Glomerular visceral epithelial cell (primary cell): ENCODE measurements around the gene HIVEP3.
A peak's percentile ranks its signal among the peaks of the same experiment; 100 is the strongest.

Experiments used
- DNase-seq: peaks from one replicate; pipeline ENCODE4 v3.0.0-alpha.2; 2016; ENCODE audit errors: extremely low spot score

Gene HIVEP3

DNA sequence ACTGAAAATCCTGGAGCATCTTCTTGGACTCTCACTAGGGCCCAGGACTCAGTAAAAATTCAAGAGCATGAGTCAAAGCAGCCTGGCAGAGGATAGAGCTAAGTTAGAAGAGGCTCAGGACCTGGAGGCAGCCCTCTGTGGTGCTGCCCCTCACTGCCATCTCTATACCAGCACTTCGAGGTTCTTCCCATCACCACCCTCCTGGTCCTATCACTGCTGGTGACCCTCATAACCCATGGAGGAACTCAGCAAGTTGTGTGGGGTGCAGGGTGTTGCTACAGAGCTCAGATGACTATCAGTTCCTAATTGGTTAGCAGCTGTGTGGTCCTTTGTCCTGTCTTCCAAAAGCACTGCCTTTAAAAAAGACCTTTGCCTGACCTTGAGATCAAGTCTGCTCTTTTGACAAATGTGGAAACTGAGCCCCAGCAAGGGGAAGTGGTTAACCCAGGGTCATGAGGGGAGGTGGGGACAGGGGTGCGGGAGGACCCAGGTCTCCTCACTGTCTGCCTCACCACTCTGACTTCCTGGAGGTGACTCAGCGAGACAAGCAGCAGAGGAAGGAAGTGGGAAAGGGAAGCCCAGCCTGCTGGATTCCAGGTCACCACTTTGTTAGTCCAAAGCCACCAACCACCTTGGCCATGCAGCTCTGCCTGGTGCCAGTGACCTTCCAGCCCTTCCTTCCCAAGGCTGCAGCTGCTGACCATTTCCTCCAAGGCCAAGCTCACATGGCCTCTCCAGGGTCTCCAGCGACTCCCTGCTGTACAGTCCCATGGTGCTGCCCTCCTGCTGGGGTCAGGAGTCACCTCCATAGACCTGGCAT lies 234.8 kb downstream of the HIVEP3 start:
- peak; percentile 33 for DNase-seq

DNA sequence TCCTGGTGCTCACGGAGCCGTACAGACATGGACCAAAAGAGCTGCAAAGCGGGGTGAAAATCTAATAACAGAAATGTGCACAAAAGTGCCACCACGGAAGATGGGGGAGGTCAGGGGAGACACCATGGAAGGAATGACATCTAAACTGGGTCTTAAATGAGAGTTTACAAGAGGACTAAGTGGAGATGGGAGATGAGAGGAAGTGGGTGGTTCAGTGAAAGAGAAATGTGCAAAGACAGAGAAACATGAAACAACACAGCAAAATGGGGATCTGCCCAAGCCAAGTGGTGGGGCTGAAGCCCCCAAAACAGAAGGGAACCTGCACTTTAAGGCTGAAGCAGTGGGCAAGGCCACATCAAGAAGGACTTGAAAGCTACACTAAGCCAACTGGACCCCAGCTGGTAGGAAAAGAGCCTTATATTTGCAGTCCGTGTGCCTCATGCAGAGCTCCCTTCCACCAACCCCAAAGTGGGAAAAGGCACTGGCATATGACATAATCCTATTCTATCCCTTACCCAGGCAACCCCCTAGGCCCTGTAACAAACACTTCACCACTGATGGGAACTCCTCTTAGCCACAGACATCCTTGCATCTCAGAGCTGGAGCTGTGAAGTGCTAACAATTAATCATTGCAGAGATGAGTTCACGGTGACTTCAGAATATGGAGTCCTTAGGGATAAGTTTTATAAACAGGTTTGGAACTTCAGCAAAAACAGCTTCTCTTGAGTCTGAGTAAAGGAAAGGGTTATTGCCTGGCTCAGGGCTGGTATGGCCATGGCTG lies 235.7 kb downstream of the HIVEP3 start:
- DNase-seq: peak; percentile 49

DNA sequence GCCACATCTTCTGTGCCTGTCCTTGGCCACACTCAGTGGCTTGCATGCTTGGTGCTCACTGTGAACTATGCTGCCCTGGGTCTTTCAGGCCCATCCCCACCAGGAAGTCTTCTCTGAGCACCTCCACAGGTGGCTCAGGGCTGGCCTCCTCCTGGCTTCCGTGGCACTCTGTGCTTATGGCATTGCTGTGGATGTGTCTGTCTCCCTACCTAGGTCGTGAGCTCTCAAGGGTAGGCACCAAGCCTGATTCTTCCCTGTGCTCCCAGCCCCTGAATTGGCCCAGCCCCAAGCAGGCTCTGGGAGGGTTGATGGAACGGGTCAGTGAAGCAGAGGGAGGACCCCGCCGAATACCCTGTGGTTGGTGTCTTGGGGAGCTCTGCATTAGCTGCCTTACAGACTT lies 236.6 kb downstream of the HIVEP3 start:
- DNase-seq: no peak

DNA sequence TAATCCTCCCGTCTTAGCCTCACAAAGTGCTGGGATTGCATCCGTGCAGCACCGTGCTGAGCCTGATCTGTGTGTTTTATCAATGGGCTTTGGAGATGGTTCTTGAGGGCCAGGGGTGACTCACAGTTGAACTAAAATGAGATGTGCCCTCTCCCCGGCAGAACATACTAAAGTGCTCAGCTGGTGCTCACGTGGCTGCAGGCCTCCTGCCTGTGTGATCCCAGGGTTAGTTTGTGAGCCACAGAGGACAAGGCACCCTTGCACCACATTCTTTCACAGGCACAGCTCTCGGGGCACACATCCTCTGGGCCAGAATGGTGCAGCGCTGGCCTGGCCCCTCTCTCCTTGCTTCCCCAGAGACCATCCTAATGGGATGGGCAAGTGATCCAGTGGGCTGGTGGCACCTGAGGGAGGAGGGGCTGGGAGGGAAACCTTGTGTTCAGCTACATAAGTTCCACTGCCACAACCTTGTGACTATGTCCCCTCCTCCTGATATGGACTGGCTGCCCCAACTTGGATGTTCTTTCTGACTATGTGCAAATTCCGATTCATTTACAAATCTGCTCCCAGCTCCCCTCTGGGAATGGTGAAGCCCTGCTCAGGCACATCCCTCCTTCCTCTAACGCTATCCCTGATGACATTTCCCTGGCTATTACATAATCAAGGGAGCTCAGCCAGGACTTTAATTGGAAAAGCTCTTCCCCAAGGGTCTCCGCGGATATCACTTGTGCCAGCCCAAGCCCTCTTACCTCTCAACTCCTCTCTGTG lies 237.2 kb downstream of the HIVEP3 start:
- no peak for DNase-seq

DNA sequence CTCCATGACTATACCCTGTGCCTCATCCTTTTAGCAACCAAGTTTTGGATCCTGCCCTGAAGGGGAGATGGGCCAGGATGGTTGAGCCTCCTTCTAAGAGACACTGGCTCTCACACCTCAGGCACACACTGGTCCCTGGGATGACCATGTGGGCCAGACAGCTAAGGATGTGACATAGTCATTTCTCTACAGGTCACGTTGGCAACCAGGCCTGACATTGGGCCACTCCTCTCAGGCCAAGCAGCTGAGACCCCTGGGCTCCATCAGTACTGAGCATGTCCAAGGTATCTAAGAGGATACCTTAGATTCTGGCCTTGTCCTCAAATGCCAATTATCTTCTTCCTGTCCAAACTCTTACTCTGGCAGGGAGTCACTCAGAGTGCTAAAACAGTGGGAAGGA lies 238.7 kb downstream of the HIVEP3 start:
- DNase-seq: no peak

DNA sequence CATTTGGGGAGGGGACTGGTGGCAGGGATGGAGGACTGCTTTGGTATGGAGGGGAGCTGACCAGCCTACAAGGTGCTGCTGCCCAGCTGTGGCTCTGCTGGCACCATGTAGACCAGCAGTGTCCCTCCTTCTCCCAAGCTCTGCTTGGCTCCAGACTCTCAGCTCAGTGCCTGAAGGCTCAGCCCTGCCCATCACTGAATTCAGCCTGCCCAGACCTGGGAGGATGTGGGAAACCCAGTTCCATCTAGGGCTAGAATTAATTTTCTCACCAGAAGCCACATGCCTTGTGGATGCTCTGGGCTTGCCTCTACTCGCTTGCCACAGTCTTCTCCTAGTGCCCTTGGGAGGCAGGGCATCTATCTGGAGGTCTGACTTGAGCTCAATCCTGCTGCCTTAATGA lies 239.2 kb downstream of the HIVEP3 start:
- no peak for DNase-seq

DNA sequence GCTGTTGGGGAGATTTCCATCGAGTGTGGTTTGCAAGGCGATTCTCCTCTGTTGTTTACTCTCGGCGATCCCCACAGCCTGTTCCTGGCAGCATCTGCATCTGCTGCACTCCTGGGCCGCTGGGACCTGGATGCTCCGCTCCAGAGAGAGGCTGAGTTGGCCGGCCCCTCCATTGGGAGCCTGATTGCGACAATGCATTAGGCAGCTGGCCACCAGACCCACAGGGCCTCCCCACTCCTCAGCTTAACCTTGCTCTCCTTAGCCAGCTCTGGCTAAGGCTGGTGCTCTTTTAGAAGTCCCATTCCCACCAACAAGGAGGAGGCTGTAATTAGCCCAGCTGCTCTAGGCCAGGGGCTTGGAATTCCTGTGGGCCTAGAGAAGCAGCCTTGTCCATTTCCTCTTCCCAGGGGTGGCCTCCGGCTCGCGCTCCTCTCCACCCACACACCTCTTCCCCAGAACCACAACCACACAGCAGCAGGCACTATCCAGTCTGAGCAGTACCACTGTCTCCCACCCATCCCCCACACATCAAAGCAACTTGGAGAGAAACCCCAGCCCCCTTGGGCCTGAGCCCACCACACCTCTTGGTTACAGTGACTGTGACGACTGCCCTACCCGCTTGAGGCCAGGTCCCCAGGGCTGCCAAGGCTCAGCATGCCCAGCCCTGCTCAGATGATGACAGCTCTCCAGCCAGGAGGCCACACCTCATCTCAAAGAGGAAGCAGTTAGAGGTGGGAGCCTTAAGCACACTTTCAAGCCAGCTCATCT lies 240.4 kb downstream of the HIVEP3 start:
- peak; percentile 75 for DNase-seq

DNA sequence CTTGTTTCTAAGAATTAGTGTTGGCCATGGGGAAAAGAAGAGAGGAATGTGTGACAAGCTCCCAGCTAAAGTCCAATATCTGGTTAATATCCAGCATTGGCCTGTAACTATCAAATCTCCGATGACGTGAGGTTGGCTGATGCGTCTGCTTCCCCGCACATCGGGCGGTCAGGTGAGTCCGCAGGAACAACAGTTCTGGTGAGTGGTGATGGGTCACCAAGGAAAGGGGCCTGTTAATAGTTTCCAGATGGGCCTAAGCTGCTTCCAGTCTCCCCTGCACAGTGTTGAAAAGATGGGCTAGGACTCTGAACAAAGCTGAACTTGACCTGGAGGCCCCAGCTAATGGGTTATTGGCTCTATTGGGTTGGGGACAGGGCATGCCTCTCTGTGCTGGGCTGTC lies 241.1 kb downstream of the HIVEP3 start:
- DNase-seq: peak; percentile 54

DNA sequence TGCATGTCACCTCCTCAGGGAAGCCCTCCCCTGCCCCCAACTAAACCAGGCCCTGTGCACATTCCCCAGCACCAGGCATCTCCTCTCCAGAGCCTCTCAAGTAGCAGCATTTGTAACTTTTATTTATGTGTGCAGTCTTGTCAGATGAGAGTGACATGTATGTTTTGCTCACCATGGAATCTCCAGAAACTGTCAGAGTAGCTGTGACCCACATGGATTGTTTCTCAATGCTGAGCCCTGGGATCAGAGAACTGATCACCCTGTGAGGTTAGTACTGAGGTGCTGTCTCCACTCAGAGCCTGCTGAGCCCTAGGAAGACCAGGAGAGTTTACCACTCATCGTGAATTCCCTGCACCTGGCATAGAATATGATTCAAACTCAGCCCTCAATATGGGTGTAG lies 243.3 kb downstream of the HIVEP3 start:
- no peak for DNase-seq

DNA sequence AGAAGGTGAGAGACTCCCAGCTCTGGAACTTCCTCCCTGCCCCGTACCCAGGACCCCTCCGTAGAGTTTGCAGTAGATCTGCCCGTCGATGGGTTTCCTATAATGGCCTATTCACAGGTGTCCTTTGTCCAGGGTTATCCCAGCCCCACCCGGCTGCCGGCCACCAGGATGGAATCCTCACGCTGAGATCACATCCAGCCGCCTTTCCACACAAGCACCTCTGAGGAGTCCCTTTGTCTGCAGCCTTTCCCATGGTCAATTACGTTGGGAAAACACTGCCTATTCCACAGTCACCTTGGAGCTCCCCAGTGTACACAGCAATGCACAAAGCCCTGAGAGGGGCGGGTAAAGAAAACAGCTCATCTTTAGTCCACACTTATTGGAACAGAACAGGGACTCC lies 244.2 kb downstream of the HIVEP3 start:
- no peak for DNase-seq

DNA sequence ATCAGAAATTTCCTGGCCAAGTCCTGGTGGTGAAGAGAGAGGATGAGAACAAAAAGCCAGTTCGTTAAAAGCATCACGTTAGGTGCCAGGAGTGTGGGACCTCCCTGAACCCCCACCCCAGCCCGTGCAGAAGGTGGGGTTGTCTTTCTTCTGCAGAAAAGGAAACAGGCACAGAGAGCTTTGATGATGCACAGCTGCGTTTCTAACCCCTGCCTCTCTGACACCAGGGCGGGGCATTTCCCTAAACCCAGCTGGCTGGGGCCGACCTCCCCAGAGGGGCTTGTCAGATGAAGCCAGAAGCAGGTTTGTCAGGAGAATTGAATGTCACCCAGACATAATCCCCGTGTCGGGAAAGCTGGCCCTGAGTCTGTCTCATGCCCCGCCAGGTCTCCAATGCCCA lies 244.9 kb downstream of the HIVEP3 start:
- DNase-seq: no peak

DNA sequence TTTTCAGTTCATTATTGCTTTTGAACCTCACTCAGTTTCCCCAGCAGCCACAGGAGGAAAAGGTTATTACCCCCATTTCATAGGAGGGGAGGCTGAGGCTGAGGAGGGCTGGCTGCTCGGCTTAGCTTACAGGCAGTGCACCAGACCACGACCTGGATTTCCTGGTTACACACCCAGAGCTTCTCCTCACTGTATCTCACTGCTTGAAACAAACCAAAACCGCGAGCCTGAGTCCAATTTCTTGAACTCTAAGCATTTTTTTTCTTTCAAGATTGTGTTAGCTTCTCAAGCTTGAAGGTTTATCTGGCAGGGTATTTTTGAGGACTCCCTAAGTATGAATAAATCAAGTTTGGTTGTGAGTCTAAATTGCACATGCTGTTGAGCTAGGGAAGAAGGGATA lies 245.3 kb downstream of the HIVEP3 start:
- peak; percentile 46 for DNase-seq

DNA sequence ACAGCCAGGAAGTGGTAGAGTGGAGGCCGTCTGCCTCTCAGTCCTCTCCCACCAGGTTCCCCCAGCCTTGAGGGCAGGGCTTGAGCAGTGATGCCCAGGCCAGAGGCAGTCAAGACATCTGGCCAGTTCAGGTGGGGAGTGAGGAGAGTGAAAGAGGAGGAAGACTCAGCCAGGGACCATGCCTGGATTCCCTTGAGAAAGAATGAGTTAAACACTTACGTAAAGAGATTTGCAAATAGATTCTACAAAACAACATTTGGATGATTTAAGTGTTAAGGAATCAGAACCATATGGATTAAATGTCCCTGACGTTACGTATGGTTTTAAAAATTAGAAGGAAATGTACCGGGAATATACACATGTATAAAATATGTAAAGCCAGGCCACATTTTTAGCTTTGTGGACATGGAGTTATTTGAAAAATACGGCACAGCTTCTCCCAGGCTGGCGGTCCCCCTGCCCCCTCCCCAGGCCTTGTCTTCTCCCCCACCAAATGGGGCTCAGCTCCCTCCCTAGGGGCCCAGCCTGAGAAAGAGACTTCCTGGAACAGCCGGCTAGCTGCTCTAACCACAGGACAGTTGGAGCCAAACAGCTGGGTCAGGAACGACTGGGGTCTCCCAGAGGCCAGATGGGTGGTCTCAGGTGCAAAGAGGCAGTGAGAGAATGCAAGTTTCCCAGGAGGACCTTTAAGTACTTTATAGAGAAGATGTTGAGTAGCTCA lies 245.9 kb downstream of the HIVEP3 start:
- no peak for DNase-seq

DNA sequence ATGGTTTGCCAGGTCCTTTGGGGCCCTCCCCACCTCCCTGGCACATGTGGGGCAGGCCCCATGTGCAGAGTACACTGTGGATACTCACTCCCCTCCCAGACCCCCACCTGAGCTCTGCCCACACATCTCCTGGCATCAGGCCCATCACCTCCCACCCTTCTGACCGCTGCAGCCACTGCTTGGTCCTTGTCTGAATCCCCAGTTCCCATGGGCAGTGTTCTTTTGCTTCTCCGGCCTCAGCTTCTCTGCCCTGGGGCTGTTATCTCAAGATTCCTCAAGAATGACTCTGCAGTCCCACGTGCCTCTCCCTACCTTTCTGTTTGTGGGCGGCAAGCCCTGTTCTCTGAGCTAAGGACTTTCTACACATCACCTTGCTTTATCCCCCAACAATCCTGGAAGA lies 246.5 kb downstream of the HIVEP3 start:
- peak; percentile 83 for DNase-seq

DNA sequence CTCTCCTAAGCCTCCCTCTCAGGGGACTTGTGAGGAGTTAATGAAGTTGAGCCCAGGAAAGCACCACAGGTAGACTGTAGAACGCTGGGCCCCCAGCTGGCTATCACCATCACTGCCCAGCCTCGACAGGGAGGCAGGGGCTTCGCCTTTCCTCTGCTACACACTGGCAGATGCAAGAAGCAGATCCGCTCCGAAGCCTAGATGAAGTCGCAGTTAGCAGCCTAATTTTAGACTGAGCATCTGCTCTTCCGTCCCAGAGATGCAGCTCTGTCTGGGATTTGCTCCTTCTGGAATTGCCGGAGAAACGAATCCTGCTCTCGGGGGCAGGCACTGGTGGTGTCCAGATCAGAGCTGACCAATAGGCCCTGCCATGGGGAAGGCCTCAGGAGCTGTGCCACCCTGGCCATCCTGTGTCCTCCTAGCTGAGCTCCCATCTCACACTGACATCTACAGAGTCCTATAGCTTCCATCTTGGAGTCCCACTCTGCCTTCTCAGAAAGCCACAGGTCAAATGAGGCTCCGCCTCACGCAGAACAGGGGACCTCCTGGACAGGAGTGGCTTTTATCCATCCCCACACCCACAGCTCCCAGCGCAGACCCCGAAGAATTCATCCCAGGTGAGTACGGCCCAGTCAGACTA lies 247.5 kb downstream of the HIVEP3 start:
- no peak for DNase-seq

DNA sequence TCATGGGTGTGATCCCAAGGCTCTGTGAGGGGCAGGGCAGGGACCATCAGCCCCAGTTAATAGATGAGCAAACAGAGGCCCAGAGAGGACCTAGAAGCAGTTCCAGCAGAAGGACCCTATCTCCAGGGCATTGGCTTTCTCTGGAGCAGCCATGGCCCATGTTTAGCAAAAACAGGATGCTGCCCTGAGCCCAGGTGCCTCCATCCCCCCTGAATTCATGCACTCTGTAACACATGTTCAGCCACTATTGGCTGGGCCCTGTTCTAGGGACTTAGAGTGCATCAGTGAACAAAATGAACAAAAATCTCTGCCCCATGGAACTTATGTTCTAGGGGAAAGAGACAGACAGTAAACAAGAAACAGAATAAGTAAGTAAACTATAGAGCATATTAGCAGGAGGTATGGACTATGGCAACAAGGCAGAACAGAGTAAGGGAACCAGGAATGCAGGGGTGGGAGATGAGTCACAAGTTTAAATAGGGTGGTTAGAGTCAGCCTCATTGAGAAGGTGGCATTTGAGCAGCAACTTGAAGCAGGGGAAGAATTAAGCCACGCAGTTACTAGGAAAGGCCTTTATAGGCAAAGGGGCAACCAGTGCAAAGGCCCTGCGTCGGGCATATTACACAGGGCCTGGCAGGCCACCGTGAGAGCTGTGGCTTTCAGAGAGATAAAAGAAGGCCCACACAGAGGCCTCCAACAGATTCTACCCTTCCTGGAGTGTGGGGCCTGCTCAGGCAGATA lies 248.3 kb downstream of the HIVEP3 start:
- DNase-seq: peak; percentile 69

DNA sequence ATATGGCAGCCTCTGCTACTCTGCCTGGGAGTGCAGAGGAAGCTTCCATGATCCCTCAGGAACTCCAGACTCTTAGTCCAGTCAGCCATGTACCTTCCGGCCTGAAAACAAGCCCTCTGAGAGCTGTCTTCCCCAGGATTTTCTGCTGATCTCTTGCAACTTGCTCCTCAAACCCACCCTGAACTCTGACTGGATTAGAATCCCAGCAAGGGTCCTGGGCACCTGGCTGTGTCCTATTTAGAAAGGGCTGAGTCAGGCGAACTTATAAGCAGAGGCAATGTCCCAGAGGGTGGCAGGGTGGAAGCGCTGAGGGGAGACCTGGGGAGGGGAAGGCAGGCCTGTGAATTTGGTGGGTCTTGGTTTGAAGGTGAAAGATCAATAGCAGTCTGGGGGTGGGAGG lies 249.8 kb downstream of the HIVEP3 start:
- DNase-seq: no peak

DNA sequence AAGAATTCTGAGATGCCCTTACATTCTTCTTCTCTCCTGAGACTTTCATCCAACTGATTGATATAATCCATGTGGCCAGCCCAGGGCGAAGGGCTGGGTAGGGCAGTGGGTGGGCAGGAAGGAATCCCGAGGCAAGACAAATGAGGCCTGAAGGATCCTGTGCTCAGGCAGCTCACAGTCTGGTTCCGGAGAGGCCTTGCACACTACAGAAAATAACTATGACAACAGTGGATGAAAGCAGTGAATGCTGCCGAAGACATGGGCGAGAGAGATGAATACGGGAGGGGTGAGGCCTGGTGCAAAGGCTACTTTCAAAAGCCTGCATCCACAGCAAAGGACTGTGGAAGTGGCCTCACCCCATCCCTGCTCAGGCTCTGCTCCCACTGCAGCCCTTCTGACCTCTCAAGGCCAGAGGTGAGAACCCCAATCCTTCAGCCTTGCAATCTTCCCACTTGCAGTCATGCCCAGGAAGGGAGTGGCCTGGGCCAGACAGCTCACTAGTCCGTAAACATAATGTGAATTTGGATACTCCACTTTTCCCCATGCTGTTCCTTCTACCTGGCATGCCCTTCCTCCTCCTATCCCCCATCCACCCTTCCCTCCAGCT lies 250.6 kb downstream of the HIVEP3 start:
- DNase-seq: no peak

DNA sequence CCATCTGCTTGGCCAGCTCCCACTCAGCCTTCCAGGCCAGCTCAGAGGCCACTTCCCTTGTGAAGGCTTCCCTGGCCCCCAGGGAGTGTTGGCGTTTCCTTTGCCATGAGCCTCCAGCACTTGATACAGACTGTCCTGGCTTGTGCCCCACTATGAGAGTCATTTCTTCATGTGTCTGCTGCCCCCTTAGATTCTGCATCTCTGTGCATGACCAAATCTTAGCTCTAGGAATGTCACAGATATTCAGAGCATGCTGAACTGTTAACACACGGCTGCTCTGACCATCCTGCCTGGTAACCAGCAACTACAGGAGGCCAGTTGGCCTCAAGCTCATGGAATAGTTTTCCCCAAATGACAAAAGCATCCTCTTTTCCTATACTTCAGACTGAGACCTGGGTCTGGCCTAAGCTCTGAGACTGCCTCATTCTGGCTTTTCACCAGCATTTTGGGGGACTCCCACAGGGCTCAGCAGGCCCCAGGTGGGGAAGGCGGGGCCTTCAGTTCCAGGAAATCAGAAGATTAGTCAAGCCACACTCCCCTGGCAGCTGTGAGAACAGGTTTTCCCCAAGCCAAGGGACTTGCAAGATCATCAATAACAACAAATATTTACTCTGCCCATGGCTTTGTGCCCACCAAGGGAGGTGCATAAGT lies 251.6 kb downstream of the HIVEP3 start:
- DNase-seq: no peak
